ENCODE measurements around the gene TSSK6. TPM values are rescaled to one million over a fixed set of nuclear protein-coding genes. Genes with fewer than 3 reads are reported as not detected.

Gene TSSK6
- total RNA-seq, 2 experiments from 2014 or later: 5.8 to 6.5 TPM

GRCh38 chr19:19532806-19533701, 17.7 kb upstream of the TSSK6 start:
- Mint-ChIP-seq H3K36me3 (peaks cover 20% of the 10 kb centered on the region), H3K4me3 (no peak overlapping the region), H3K27ac (peak overlapping the region; percentile 67), H3K27me3 (peaks cover 4% of the 10 kb centered on the region), H3K9me3 (no peaks in the 10 kb centered on the region), H3K4me1 (peaks cover 18% of the 10 kb centered on the region)
- ATAC-seq (ENCODE audit: low read depth) (no peak), DNase-seq (no peak)
- POLR2A ChIA-PET: interaction anchor here (0.6 to 1.9 kb wide), 4 partner anchors 18 to 137 kb away, joined by 3 to 7 read pairs (median 4); partner anchors contain the start of genes NDUFA13, TSSK6 and ZNF101

GRCh38 chr19:19531951-19532805, 16.8 kb upstream of the TSSK6 start:
- ATAC-seq (ENCODE audit: low read depth) (peak; percentile 90), DNase-seq (peak; percentile 94)
- POLR2A ChIA-PET: interaction anchor here (0.6 to 1.9 kb wide), 11 partner anchors 16 to 427 kb away, joined by 3 to 9 read pairs (median 3); partner anchors contain the start of genes GMIP, NDUFA13, TSSK6 and ZNF101
- Mint-ChIP-seq H3K27me3 (no peaks in the 10 kb centered on the region), H3K9me3 (no peaks in the 10 kb centered on the region), H3K36me3 (peaks cover 20% of the 10 kb centered on the region), H3K4me1 (peaks cover 18% of the 10 kb centered on the region), H3K4me3 (no peak overlapping the region), H3K27ac (peak overlapping the region; percentile 71)

GRCh38 chr19:19530889-19531288, 15.5 kb upstream of the TSSK6 start:
- Mint-ChIP-seq H3K4me3 (no peak overlapping the region), H3K9me3 (no peaks in the 10 kb centered on the region), H3K36me3 (peaks cover 17% of the 10 kb centered on the region), H3K27ac (no peak overlapping the region), H3K27me3 (no peaks in the 10 kb centered on the region), H3K4me1 (peaks cover 20% of the 10 kb centered on the region)
- DNase-seq: no peak
- ATAC-seq (ENCODE audit: low read depth): no peak
- POLR2A ChIA-PET: interaction anchor here (0.6 to 1.5 kb wide), 6 partner anchors 12 to 504 kb away, joined by 3 to 6 read pairs (median 4); no protein-coding TSS in a partner anchor

- Mint-ChIP-seq H3K27me3 (no peaks in the 10 kb centered on the region), H3K4me1 (peaks cover 20% of the 10 kb centered on the region), H3K9me3 (no peaks in the 10 kb centered on the region), H3K27ac (no peak overlapping the region), H3K36me3 (peaks cover 17% of the 10 kb centered on the region), H3K4me3 (no peak overlapping the region)
- POLR2A ChIA-PET: interaction anchor here (0.6 to 1.5 kb wide), 2 partner anchors 97 to 920 kb away, joined by 4 to 5 read pairs; no protein-coding TSS in a partner anchor
- ATAC-seq (ENCODE audit: low read depth) (no peak), DNase-seq (no peak)
Measured at GRCh38 chr19:19530423-19530804, 15.1 kb upstream of the TSSK6 start.

- DNase-seq (no peak), ATAC-seq (ENCODE audit: low read depth) (no peak)
- POLR2A ChIA-PET: interaction anchor here (0.6 to 1.5 kb wide), 2 partner anchors 97 to 920 kb away, joined by 4 to 5 read pairs; no protein-coding TSS in a partner anchor
- H3K27me3 Mint-ChIP-seq: no peaks in the 10 kb centered on the region
- no peak overlapping the region for H3K27ac Mint-ChIP-seq
- H3K4me1 Mint-ChIP-seq: peaks cover 20% of the 10 kb centered on the region
- H3K4me3 Mint-ChIP-seq: no peak overlapping the region
- no peaks in the 10 kb centered on the region for H3K9me3 Mint-ChIP-seq
- peaks cover 17% of the 10 kb centered on the region for H3K36me3 Mint-ChIP-seq
Measured at GRCh38 chr19:19529783-19530422, 14.6 kb upstream of the TSSK6 start.

GRCh38 chr19:19528721-19529490, 13.6 kb upstream of the TSSK6 start, which contains the start of gene YJEFN3:
Gene YJEFN3 (plus strand): TSS chr19:19528911. CDS start chr19:19528933, 22 bp downstream.
- Mint-ChIP-seq H3K4me1 (peaks cover 17% of the 10 kb centered on the region), H3K36me3 (peaks cover 13% of the 10 kb centered on the region), H3K4me3 (no peak within 1 kb of the TSS), H3K9me3 (no peaks in the 10 kb centered on the region), H3K27me3 (no peaks in the 10 kb centered on the region), H3K27ac (no peak within 1 kb of the TSS)
- POLR2A ChIA-PET: no interaction called here
- DNase-seq (no peak), ATAC-seq (ENCODE audit: low read depth) (no peak)

GRCh38 chr19:19527674-19528625, 12.6 kb upstream of the TSSK6 start:
- Mint-ChIP-seq H3K27me3 (no peaks in the 10 kb centered on the region), H3K36me3 (peaks cover 11% of the 10 kb centered on the region), H3K4me1 (peaks cover 12% of the 10 kb centered on the region), H3K9me3 (no peaks in the 10 kb centered on the region), H3K27ac (no peak overlapping the region), H3K4me3 (no peak overlapping the region)
- ATAC-seq (ENCODE audit: low read depth): no peak
- POLR2A ChIA-PET: no interaction called here
- DNase-seq: no peak

GRCh38 chr19:19527371-19527656, 12.0 kb upstream of the TSSK6 start:
- H3K9me3 Mint-ChIP-seq: no peaks in the 10 kb centered on the region
- DNase-seq (no peak), ATAC-seq (ENCODE audit: low read depth) (no peak)
- H3K27ac Mint-ChIP-seq: no peak overlapping the region
- no peaks in the 10 kb centered on the region for H3K27me3 Mint-ChIP-seq
- POLR2A ChIA-PET: no interaction called here
- peaks cover 12% of the 10 kb centered on the region for H3K4me1 Mint-ChIP-seq
- no peak overlapping the region for H3K4me3 Mint-ChIP-seq
- peaks cover 13% of the 10 kb centered on the region for H3K36me3 Mint-ChIP-seq

- DNase-seq: no peak
- Mint-ChIP-seq H3K36me3 (peaks cover 10% of the 10 kb centered on the region), H3K9me3 (no peaks in the 10 kb centered on the region), H3K4me3 (no peak overlapping the region), H3K27me3 (no peaks in the 10 kb centered on the region), H3K4me1 (peaks cover 9% of the 10 kb centered on the region), H3K27ac (no peak overlapping the region)
- ATAC-seq (ENCODE audit: low read depth): no peak
- POLR2A ChIA-PET: no interaction called here
Measured at GRCh38 chr19:19526581-19527370, 11.4 kb upstream of the TSSK6 start.

- Mint-ChIP-seq H3K9me3 (no peaks in the 10 kb centered on the region), H3K36me3 (peaks cover 11% of the 10 kb centered on the region), H3K27me3 (no peaks in the 10 kb centered on the region), H3K4me3 (no peak overlapping the region), H3K27ac (no peak overlapping the region), H3K4me1 (peaks cover 11% of the 10 kb centered on the region)
- POLR2A ChIA-PET: interaction anchor here (0.6 to 1.2 kb wide), 2 partner anchors 10 to 340 kb away, joined by 4 to 6 read pairs; partner anchors contain the start of genes NDUFA13, TSSK6 and ZNF253
- ATAC-seq (ENCODE audit: low read depth) (no peak), DNase-seq (no peak)
Measured at GRCh38 chr19:19525611-19526380, 10.4 kb upstream of the TSSK6 start.
